CD4-positive, alpha-beta T cell treated with Interferon gamma for 1 hour (primary cell): ENCODE measurements around the gene NOTCH2.
"Not testable (repeated sequence)": the region's sequence is repeated elsewhere in the genome, so short reads cannot be mapped to it uniquely, and the experiment has no call there.

Experiments
- DNase-seq: peaks from one replicate; pipeline ENCODE4 v3.0.0-alpha.2; 2020

The NOTCH2 gene

DNA sequence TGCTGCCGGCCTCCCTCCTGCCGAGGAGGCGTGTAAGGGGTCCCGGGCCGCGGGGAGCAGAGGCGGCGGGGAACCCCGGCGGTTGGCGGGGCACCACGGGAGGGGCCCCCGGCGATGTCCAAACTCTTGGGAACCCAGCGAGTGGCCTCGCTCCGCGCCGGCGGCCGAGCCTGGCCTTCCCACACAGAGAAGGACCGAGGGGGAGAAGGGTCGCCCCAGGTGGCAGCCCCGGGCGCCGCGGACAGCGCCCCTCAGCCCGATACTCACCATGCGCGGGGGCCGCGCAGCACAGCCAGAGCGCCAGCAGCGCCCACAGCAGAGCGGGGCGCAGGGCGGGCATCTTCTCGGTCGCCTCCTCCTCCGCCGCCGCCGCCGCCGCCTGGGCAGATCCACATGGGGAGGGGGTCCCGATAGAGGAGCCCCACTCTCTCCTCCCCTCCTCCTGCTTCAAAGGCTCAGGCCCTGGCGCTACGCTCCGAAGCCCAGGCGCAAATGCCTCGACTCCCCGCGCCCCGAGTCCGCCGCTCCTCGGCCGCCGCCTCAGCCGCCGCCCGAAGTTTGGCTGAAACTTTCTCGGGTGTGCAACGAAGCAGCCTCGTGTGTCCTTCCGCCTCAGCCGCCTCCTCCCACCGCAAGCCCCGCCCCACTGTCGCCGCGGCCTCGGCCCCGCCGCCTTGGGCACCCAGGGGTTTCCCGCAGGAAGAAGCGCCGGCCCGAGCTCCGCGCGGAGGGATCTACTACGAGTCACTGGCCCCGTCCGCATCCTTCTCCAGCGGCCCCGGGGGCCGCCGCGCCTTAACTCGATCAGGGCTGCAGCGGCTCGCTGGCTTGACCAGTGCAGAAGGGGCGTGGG, at the start of gene NOTCH2:
Gene NOTCH2, minus strand, starts transcription at position 596 of the 853 bp plus-strand sequence. Its CDS starts 256 bp downstream, at position 340.
- DNase-seq = peak; percentile 80

DNA sequence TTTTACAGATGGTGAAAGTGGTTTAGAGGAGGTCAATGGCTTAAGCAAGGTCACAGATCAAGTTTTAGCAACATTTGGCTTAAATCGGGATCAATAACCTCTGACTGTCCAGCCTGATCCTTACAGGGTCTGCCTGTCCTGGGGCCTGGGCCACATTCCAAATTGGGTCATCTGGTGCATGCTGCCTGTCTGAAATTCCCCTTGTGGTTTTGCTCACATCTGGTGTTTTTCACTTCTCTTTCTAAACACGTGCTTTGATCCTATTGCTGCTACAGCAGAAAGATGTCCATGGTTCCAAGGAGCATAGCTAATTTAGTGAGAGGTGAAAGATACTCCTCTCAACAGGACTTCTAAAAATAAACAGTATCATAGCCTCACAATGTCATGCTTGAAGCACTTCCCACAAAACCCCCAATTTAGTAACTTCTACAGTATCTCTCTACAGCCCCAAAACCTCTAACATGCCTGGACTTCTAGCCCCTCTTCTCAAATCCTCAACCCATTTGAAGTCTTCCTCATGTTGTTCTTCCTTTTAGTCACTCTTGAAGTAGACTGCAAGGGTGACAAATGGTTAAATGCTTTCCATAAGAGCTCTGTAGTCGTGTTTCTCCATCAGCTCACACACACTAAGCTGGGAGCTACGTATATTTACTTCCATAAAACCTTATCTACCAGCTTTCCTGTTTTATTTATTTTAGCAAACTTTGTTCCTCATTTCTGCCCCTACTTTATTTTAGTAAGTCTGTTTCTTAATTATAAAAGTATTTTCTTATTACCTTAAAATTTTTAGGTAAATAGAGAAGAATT, 48.1 kb upstream of the NOTCH2 start:
- peak; percentile 11 for DNase-seq

DNA sequence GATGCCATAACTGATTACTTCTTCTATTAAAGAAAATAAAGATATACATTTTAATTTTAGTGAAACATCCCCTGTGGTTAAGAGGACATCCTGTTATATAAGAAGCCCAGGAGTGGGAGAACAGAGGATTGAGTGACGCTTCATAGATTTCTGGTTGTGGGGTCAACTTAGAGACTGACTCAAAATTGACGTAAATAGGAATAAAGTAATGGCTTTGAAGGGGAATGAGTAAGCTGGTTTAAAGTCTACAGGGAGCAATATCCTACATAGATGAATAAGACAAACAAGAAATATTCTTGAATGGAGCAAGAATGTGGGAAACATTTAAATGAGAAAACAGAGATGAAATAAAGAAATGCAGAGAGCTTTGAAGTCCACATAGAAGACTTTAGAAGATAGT, 46.6 kb upstream of the NOTCH2 start:
- not testable (repeated sequence) for DNase-seq

DNA sequence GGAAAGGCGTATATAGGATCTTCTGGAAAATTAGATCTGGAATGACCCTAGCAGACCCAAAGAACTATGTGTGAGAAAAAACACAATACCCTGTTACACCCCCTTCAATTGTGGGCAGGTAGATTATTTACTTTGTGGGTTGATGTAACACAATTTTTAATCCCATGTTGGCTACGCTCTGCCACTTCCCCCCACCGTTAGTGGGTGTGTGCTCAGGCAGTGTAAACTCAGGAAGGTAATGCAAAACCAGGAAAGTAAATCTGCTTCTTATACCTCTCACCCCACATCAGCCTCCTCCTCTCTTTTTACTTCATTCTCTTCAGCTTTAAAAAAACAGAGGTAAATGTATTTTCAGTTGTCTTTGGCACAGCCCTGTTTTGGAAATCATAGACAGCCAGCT, 43.7 kb upstream of the NOTCH2 start:
- DNase-seq = not testable (repeated sequence)

DNA sequence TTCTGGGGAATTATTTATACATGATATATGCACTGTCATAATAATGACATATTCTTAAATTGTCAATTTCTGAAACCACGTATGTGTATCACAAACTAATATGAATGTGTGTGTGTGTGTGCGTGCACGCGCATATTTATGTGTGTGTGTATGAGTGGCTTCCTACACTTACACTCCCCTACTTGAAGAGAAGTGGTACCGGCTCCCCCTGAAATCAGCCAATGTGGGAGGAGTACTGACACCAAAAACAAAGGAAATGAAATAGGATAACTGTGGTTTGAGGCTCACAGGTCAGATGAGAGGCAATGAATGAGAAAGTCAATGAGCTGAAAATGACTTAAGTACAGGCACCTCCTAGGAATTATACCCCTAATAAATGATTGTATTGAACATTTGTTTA, 42.8 kb upstream of the NOTCH2 start:
- DNase-seq = not testable (repeated sequence)

DNA sequence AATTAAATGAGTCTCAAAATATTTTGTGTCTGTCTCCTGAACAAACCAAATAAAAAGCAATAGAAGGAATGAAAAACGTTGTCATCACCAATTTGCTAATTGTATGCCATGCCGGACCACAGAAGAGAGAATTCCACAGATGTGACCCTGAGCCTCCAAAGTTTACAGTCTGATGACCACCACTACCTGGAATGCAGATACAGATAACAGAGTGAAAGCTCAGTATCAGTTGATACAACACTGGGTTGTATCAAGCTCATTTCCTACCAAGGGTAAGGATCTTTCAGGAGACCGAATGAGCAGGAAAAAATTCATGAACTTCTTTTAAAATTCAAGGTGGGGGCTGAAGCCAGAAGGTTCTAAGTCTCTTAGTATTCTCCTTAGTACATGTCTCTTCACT, 42.3 kb upstream of the NOTCH2 start:
- DNase-seq = not testable (repeated sequence)

DNA sequence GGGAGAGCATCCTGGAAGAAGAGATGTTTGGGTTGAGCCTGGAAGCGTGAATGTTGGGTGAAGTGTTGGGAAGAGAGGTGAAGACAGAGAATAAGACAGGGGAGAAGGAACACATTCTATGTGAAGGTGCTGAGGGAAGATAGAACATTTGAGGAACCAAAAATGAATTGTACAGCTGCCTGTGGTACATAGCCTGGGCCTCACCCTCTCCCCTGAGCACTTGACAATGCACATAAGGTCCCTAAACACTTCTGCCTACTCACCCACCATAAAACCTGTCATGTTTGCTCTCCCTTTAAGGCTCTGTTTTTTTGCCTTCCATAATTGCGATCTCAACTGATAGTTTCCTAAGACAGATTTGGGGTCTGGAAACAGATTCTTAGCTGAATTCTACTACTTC, 41.5 kb upstream of the NOTCH2 start:
- not testable (repeated sequence) for DNase-seq

DNA sequence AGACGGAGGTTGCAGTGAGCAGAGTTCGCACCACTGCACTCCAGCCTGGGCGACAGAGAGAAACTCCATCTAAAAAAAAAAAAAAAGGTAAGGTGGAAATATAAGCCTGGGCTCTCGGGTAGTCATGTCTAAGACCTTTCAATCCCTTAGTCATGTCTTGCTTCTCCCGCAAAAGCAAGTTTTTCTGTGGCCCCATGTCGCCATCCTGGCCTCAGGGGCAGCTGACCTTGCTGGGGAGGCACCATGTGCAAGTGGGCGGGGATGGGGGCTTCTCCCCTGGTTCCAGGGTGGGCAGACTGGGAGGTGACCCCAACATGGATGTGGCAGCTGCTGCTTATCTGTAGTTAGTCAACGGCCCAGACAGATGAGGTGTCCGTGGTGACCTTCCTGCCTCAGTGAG, 40.2 kb upstream of the NOTCH2 start:
- DNase-seq = not testable (repeated sequence)

DNA sequence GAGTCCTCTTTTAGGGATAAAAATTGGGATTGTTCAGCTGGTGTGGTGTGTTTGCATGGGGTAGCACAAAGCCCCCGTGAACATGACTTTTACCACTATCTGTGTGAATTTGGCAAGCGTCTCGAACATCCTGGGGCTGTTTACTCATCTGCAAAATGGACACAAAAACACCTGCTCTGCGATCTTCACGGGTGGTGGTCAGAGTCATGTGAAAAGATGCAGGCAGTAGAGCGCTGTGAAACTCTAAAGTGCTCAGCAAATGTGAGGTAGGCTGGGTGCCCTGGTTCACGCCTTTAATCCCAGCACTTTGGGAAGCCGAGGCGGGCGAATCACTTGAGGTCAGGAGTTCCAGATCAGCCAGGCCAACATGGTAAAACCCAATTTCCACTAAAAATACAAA, 39.7 kb upstream of the NOTCH2 start:
- not testable (repeated sequence) for DNase-seq

DNA sequence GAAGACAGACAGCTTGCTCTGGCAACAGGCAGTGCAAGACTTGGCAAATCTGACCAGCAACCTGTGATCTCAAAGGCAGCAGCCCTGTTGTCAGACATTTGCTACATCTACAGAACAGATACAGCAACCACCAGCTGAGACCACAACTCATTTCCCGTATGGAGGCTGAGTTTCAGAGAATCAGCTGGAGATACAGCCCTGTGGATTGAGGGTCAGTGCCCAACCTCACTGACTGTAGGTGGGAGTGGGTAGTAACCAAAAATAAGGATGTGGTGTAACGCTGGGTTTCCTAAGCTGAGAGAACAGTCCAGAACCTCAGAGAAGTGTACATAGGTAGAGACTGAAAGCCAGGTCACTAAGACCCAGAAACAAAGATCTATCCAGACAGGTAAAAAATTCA, 35.8 kb upstream of the NOTCH2 start:
- not testable (repeated sequence) for DNase-seq

DNA sequence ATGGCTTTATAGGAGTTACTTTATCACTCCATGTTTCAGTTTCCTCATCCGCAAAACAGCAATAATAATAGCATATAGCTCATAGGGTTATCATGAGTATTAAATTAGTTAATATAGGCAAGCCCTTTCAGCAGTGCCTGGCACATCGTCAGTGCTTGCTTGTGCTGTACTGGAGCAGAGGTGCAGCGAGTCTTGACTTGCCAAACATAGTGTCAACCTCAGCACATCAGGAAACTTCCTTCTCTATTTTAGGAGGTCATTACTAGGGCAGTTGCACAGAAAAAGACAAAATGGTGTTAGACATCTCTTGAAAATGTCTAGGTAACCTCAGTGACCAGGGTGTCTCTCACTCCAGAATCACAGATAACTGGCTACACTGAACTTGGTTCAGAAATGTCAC, 34.3 kb upstream of the NOTCH2 start:
- not testable (repeated sequence) for DNase-seq

DNA sequence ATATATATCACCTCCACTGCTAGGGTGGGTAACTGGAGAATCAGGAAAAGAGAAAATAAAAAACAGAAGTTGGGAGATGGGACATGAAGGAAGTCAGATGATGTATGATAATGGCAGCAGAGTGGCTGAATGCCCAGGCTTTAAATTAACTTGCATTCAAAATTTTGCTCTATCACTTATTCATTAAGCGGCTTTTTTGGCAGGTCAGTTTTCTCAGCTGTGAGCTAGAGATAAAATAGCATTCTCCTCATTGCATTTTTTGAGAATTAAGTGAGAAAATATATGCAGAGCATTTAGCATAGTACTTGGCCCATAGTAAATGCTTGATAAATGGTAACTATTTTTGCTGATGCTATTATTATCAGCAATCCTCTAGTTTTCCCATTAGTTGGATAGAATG, 32.1 kb upstream of the NOTCH2 start:
- DNase-seq = not testable (repeated sequence)

DNA sequence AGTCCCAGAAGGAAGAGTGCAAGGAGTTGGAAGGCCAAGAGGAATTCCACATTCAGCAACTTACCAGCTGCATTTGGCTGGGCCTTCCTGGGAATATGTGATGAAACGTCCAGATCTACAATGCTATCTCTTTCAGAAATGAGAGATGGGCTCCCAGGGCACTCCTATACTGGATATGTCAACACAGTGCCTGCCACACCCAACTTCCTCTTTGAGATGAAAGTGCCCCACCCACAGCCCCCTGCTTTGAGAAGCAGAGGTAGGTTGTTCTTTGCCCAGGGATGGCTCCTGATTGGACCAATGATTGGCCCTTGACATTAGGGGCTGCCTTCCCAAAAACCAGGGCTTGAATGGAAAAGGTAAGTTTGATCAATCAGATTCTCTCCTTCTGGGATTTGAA, 31.1 kb upstream of the NOTCH2 start:
- not testable (repeated sequence) for DNase-seq

DNA sequence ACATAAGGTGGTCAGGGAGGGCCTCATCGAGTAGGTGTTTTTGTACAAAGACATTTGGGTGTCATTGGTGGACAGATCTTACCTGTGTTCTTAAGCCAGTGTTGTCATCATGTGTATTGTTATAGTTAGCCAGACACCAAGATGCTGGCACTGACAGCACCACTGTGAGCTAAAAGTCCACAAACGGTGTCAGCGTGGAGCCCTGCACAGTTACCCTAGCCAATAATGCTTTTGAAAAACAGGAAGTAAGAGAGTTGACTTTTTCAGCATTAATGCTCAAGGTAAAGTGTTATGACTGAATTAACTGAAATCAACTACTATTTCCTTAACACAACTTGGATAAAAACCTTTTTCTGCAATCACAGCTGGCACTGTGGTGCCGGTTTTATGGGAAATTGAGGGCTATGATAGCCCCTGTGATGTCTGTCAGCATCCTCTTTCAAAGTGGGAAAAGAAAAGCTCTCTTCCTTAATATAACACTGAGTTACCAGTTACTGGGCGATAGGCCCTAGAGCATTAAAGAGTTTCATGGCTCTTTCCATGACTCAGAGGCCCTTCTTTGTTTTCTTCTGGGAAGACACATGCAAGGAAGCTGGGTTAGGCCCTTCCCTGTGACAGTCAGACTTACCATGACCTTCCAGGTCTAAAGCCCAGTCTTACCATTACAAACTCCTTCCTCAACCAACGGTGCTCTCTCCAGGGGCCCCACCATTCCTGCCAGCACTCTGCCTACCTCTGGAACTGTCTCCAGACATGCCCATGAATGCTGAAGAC, 29.7 kb upstream of the NOTCH2 start:
- DNase-seq = not testable (repeated sequence)

DNA sequence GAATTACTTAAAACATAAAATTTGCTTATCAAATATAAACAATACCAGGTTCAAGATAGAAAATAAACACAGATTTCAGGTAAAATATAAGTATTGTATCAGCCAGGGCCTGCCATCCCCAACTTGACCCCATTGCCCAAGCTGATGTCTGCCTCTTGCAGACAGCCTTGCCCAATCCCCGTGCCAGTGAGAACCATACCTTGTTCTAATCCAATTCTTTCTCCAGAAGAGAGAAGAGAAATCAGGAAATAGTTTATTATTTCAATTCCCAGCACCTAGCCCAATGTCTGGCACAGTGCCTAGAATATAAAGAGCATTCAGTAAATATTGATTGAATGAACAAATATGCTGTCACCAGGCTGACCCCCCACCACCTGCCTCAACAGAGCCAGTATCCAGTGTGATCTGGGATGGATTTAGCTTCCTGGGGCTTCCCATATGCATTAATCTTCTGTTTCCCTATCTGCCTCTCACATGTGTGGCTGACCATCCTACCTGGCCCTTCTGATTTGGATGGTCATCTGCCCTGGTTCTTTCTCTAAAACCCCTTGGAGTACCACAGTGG, 27.6 kb upstream of the NOTCH2 start:
- not testable (repeated sequence) for DNase-seq

DNA sequence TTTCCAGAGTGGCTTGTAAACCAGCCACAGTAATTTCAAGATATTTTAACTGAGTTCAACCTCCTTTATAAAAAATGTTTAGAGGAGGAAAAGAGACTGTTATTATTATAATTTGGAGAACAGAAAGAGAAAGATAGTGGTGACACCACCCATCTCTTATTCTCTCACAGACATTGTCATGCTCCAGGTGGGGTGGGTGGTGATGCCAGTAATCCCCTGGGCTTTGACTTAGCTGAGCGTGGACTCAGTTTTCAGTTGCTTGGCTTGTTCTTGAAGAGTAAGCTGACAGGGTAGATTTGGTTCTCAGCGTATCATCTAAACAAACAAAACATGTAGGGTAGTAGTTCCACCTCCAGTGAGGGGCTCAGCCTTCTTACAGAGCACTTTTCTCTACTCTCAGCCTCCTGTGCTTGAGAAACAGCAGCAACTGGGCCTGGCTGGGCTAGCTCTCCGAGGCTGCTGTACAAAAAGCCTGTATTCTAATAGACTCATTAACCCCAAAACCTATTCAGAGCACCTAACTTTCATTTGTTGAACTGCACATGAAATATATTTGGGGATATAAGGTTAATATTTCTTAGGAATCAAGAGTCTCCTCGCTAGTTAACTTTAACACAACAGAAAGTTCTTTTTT, 24.2 kb upstream of the NOTCH2 start:
- DNase-seq = not testable (repeated sequence)

DNA sequence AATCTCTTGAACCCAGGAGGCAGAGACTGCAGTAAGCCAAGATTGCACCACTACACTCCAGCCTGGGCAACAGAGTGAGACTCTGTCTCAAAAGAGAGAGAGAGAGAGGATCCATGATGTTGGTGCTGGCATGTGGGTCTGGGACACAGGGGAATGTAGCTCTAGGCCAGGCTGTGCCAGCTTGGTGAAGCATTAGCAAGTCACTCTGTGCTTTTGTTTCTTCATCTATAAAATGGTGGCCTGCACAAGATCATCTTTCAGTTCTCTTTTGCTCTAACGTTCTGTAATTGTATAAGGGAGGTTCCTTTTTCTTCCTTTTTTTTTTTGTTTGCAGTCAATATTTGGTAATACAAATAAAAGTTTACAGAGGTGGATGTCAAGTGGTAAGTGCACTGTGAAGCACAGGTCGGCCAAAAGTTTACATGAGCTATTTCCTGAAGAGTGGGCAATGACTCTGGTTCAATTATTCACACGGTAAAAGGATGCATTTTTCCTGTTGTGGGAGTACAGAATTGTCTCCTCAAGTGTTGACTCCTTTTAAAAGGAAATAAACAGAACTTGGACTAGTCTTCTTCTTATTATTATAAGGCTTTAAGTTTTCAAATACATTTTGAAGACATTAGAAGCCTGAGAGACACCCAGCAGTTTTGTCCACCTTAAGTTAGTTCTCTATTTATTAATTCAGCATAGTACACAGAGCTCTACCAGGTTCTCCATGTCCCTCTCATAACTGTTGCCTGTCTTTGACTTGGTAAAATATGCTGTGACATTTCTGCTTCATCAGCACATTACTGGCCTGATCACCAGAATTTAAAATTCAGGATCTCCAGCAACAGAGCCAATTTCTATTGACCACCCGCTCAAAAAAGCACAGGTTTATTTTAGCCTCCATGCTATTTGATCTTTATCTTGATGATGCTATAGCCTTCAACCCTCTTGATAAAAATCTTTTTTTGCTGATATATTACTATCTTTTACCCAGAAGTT, 23.1 kb upstream of the NOTCH2 start:
- not testable (repeated sequence) for DNase-seq

DNA sequence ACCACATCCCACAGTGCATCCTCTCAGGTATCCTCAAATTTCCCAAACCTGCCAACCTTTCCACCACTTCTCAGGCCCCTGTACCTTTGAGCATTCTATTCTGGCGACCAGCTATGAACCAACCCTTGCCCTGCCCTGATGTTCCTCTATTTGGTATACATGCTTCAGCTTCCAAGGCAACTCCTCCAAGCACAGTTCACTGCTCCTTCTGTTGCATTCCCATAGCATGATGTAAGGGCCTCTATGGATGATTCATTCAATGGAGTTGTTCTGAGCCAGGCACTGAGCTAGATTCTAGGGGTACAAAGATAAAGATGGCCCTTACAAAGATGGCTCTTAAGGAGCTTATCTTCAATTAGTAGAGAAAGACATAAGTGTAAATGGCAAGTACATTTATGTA, 21.4 kb upstream of the NOTCH2 start:
- not testable (repeated sequence) for DNase-seq

DNA sequence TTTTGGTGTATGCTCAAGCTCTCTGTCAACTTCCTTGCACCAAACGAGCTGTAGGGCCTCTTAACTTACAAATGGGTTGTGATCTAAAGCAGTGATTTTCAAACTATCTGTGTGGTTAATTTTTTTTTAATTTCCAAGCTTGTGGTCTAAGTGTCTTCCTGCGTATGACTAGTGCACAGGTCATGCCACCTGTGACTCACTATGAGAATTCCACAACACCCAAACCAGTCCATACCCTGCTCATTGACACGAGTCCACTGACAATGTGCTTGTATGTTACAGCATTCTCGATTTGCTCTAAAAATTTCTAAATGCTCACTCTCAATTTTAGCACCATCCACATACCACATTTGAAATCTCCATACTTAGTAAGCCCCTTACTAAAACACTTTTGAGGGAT, 18.5 kb upstream of the NOTCH2 start:
- peak; percentile 28 for DNase-seq

DNA sequence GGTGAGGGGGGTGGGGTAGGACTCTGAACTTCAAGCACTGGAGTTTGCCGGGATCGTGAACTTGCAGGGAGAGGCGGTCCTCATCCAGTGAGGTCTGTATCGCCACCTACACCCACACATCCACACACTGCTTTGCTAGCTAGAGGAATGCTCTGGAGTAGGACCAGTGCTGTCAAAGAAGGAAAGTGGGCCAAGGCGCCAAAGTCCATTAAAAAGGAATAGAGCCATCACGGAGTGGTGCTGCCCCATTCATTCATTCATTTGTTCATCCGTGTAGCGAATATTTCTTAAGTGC, 405 bp upstream of the NOTCH2 start:
- DNase-seq = not testable (repeated sequence)

DNA sequence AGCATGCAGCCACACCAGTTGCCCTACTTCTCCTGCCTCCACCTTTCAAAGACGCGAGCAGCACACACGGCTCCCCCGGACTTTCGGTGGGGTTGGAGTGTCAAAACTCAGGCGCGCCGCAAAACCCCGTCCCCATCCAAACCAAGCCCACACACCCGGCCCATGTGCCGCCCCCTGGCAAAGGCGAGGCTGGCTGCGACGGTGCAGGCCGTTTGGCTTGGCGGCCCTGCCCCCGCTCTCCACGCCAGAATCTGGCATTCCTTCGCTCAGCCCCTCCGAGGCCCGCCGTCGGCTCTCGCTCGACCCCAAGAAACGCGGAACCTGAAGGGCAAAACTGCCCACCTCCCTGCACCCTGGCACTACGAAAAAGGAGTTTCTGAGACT, 787 bp downstream of the NOTCH2 start:
- DNase-seq = peak; percentile 16
